Activated naive CD4-positive, alpha-beta T cell (primary cell): Measurements from ENCODE around the gene ZFYVE27.

Experiments
- DNase-seq, 4 experiments: peaks; one replicate each; lab custom pipeline; 2025; lab: John Stamatoyannopoulos, UW

The ZFYVE27 gene

GRCh38 chr10:97795886-97796285, 59.0 kb downstream of the ZFYVE27 start:
- no peak for DNase-seq

- DNase-seq: no peak
These were observed 59.7 kb downstream of the ZFYVE27 start for GRCh38 chr10:97796651-97797050.

GRCh38 chr10:97798958-97799610, 62.2 kb downstream of the ZFYVE27 start:
- no peak for DNase-seq

GRCh38 chr10:97800474-97800873, 63.5 kb downstream of the ZFYVE27 start:
- no peak for DNase-seq

GRCh38 chr10:97801422-97801821, 64.5 kb downstream of the ZFYVE27 start:
- no peak for DNase-seq

- no peak for DNase-seq
These were observed 68.4 kb downstream of the ZFYVE27 start for GRCh38 chr10:97805096-97805884.

- no peak for DNase-seq
These were observed 69.0 kb downstream of the ZFYVE27 start for GRCh38 chr10:97805949-97806348.

GRCh38 chr10:97810446-97810845, 73.5 kb downstream of the ZFYVE27 start:
- DNase-seq: no peak
